GM18511 (cell line): ENCODE data around the gene CDKL5.

Experiments
- ATAC-seq: cut with Tn5 transposase; IDR thresholded peaks from one replicate; pipeline ENCODE4 v1.9.1; 2021; ENCODE audit warnings: mild to moderate bottlenecking, moderate library complexity; ENCODE audit not compliant: unreplicated experiment

Gene CDKL5

GRCh38 chrX:18455384-18455783, 30.0 kb downstream of the CDKL5 start:
- no peak for ATAC-seq

- ATAC-seq: no peak
These were observed 31.6 kb downstream of the CDKL5 start for GRCh38 chrX:18457000-18457399.

- ATAC-seq: no peak
These were observed 36.0 kb downstream of the CDKL5 start for GRCh38 chrX:18461431-18461830.

DNA sequence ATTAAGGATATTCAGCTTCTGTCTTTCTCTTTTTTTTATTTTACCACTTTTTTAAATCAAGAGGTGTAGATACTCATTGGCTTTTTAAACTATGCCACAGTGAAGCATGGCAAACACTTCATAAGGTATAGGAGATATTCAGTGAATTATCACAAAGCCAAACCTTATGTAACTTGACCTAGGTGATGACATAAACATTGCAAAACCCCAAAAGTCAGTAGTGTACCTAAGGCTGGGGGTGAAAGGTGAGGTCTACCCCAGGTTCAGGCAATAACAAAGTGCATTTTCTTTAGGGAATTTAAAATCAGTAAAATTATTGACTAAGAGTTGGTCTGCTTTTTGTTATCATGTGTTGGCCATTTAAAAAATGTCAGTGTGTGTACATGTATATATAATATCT, 39.1 kb downstream of the CDKL5 start:
- no peak for ATAC-seq

- no peak for ATAC-seq
These were observed 39.6 kb downstream of the CDKL5 start for GRCh38 chrX:18465051-18465450.

DNA sequence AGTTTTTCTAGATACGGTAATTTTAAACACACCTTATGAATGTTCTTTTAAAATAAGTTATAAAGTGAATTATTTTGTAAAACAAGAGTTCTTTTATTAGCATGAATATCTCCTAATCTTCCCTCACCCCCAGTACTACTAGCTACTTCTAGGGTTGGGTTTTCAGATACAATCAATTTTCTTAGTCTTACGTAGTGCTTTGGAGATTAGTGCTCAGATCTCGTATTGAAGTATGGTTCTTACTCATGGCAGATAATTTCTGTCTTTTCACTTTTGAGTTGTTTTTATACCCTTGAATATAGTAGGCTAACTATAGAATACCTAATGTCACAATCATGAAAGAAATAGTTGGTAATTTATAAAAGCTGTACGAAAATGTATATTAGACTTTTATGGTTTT, 43.2 kb downstream of the CDKL5 start:
- no peak for ATAC-seq

DNA sequence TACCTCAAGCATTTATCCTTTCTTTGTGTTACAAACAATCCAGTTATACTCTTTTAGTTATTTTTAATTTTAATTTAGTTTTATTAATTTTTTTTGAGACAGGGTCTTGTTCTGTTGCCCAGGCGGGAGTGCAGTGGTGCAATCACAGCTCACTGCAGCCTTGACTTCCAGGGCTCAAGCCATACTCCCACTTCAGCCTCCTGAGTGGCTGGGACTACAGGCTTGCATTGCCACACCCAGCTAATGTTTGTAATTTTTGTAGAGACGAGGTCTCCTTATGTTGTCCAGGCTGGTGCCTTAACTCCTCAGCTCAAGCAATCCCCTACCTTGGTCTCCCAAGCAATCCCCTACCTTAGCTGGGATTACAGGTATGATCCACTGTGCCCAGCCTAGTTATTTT, 45.9 kb downstream of the CDKL5 start:
- no peak for ATAC-seq

DNA sequence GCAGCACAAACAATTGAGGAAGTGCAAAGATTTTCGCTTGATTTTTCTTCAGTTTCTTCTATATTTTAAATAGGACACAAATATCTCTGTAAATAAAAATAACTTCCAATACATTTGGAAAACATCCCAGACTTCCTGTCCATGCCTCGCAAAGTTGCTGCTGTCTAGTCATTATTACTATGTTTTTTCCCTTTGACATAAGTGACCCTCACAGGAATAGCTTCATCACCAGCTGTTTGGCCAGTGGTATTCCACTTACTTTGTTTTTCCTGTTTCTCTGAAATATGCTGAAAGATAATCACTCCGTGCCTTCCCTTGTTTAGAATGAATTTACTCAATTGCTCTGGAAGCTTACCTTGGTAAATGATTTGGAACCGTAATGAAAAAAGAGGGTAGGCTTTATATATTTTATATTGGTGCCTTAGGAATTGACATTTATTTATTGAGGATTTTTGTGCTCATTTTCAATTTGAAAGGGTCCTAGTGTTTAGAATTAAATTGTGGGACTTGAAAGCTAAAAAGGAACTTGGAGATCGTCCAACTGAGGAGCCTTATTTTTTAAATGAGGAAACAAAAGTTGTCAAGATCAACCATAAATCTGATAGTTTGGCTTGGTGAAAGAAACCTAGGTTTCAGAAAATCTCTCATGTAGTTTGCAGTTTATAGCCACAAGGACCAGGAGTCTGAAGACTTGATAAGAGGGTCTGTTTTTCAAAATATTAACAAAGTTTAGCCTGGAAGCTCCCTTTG, 65.6 kb downstream of the CDKL5 start:
- ATAC-seq: no peak

- ATAC-seq: no peak
These were observed 66.4 kb downstream of the CDKL5 start for GRCh38 chrX:18491587-18492340.

GRCh38 chrX:18534949-18535348, 109.5 kb downstream of the CDKL5 start:
- no peak for ATAC-seq

DNA sequence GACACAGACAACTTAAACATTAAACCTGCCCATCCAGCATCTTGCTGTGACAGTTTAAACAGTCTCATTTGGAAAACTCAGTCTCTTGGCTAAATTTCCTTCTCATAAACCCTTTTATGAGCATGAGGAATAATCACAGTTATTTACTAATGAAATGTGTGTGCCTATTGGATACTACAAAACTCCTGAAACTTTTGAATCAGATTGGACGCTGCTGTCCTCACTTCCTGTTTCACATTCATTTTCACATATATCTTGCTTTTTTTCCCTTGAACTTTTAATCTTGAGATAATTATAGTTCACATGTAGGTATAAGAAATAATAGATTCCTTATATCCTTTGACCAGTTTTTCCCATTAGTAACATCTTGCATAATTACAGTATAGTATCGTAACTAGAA, 111.7 kb downstream of the CDKL5 start:
- ATAC-seq: no peak

DNA sequence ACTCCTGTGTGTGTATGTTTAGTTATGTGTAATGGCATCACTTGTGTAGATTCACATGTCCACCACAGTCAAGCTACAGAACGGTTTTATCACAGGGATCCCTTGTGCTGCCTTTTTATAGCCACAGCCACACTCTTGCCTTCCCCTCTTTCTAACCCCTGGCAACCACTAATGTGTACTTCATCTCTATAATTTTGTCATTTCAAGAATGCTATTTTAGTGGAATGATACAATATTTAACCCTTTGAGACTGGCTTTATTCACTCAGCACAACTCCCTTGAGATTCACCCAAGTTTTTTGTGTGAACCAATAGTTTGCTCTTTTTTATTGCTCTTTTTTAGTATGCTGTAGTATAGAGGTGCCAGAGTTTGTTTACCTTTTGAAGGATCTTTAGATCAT, 112.1 kb downstream of the CDKL5 start:
- ATAC-seq: no peak

DNA sequence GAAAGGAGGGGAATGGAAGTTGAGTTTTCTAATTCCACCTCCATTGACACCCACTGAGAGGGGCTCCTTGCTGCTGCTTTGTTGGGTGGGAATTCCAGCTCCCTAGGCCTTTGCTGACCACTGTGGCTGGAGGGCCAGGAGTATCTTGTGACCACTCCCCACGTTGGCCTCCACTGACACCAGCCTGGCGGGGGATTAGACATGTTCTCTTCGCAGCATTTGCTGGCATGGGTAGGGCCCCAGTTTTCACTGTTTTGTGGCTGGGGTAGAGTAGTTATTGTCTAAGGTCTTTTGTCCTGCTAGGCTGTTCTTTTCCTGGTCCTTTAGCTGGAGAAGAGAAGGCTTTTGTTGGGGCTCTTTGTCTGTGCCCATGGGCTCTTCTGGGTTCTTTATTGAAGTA, 116.7 kb downstream of the CDKL5 start:
- no peak for ATAC-seq

- no peak for ATAC-seq
These were observed 117.5 kb downstream of the CDKL5 start for GRCh38 chrX:18542905-18543304.

DNA sequence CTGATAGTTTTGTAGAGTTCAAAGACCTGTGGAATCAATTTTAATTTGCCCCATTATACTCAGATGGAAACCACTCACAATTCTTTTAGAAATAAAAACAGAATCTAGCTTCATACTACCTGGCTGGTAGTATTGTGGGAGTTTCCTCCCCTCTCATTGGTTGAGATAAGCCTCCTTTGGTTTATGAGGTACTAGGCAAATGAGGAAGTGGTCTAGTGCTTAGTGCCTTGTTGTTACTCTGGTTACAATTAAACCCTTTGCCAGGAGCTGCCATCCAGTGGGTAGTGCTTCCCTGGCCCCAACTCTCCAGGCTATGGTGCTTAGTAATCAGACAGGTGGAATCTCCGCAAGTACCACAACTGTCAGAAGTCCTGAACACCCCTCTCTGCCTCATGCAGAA, 118.3 kb downstream of the CDKL5 start:
- ATAC-seq: no peak

GRCh38 chrX:18545771-18546170, 120.4 kb downstream of the CDKL5 start:
- ATAC-seq: no peak

GRCh38 chrX:18548996-18549395, 123.6 kb downstream of the CDKL5 start:
- ATAC-seq: no peak

GRCh38 chrX:18549643-18550042, 124.2 kb downstream of the CDKL5 start:
- no peak for ATAC-seq

DNA sequence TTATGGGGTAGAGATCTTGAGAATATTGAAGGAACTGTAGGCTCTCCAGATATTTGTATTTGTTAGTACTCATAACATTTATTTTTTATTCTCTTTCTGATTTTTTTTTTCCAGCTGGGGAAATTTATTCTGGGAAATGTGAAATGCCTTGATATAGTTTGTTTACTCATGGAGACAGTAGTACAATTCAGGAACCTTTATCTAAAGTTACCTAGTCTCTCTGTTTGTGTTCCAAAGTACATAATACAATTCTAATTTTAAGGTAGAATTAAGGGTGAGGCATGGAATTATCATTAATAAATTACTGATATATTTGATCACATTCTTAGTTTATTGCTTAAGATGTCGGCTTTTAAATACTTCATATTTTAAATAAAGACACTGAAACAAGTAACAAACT, 132.5 kb downstream of the CDKL5 start:
- no peak for ATAC-seq

DNA sequence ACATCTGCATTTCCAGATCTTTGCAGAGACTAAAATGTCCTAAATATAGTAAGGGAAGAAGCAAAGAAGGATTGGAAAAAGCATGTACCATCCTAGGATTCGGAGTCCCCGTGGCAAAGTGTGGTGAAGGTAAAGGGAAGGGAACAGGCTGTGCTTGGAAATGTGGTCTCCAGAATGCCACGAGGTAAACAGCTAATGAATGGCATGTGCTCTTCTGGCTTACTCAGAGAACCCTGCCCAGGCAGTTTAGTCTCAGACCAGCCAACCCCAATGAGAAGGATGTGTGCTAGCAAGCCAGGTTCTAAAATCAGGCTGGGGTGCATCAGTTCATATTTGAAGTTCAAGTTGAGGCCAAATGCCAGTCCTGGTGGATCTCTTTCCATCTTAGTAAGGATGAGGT, 133.4 kb downstream of the CDKL5 start:
- ATAC-seq: no peak

DNA sequence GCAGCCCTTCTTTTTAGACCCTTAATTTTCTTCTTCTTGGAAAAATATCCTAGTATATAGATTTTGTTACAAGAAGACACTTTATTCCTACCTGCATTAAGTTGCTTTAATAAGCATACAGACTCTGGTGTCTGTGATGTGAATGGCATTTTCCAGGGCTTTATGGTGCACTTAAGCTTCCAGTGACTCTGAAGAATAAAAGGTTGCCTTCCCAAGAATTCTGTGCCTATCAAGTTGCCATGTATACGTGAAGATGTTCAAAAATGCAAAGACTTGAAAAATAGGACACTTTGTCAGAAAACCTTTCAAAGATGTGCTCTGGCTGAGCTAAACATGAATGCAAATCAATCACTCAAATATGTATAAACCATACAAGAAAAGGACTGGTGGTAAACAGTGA, 135.6 kb downstream of the CDKL5 start:
- ATAC-seq: no peak

DNA sequence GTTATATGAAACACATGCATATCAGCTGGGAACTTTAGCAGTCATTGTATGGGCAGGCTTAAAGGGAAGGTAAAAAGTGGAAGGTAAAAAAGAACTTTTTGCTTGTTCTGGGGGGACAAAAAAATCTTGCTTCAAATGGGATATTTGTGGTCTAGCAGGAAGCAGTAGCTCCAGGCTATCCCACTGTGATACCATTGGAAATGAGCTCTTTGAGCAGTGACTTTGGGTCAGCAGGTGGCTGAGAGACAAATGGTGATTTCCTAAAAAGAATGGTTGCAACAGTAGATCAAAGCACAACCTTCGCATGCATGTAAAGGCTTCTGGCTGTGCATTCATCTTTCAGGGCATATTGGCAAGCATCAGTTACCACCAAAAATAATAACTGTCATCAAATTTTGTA, 140.3 kb downstream of the CDKL5 start:
- no peak for ATAC-seq

DNA sequence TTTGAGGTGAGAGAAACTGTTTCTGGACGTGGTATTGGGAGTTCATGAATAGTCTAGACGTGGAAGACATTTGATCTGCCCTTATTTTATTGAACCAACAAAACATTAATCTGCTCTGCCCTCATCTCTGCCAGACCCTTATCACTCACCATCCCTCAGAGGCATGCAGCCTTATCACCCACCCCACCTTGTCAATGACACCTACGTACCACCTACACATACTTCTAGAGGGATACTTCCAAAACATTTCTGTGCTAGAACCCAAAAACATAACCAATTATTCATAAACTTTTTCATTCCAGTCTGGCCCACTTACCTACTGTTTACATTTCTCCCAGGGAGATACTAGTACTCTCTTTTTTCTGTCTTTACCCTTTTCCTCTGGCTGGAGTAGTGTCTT, 141.3 kb downstream of the CDKL5 start:
- ATAC-seq: no peak
